ENCODE results near the gene PRR4. TPM values are rescaled to one million over a fixed set of nuclear protein-coding genes. Genes with fewer than 3 reads are reported as not detected.

The PRR4 gene
- polyA plus RNA-seq, 1 of the 3 experiments (the other 2 are of a cell fraction): 4.3 TPM

GRCh38 chr12:10829994-10830393, 19.3 kb downstream of the PRR4 start:
- DNase-seq: no peak
- Histone ChIP-seq H3F3A (replicated peaks; ENCODE audit: insufficient read depth) (no peaks in the 10 kb centered on the region), H3K9me3 (no peaks in the 10 kb centered on the region), H3K27me3 (ENCODE audit: insufficient read depth) (no peaks in the 10 kb centered on the region), H3K4me3 (ENCODE audit: low read depth in 2 of 2, low read length in 1 of 2) (no peak overlapping the region), H3K79me2 (ENCODE audit: insufficient read depth) (no peaks in the 10 kb centered on the region), H3K4me2 (no peak overlapping the region), H3K36me3 (replicated peaks in 1 of 2; ENCODE audit: control insufficient read depth in 1 of 2, insufficient read depth in 2 of 2, low read length in 1 of 2) (peaks cover 0 to 2% of the 10 kb centered on the region in 2 experiments), H3K9ac (no peak overlapping the region), H3K27ac (ENCODE audit: low read depth in 2 of 2, low read length in 1 of 2) (no peak overlapping the region), H2AFZ (ENCODE audit: low read depth) (no peak overlapping the region), H3K9me2 (no peaks in the 10 kb centered on the region), H3K4me1 (ENCODE audit: control insufficient read depth in 1 of 2, insufficient read depth in 2 of 2, low read depth in 1 of 2, low read length in 1 of 2) (no peaks in the 10 kb centered on the region), H4K20me1 (ENCODE audit: insufficient read depth) (no peaks in the 10 kb centered on the region)
- TF ChIP-seq, protein P1, sequence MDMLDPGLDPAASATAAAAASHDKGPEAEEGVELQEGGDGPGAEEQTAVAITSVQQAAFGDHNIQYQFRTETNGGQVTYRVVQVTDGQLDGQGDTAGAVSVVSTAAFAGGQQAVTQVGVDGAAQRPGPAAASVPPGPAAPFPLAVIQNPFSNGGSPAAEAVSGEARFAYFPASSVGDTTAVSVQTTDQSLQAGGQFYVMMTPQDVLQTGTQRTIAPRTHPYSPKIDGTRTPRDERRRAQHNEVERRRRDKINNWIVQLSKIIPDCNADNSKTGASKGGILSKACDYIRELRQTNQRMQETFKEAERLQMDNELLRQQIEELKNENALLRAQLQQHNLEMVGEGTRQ (IDR thresholded peaks at IDR 0.05; ENCODE audit: borderline replicate concordance, low read depth, low read length): no peak
- TF ChIP-seq SIN3A (IDR thresholded peaks at IDR 0.05; ENCODE audit: borderline replicate concordance, low read depth, low read length): no peak
- TF ChIP-seq, protein P2, sequence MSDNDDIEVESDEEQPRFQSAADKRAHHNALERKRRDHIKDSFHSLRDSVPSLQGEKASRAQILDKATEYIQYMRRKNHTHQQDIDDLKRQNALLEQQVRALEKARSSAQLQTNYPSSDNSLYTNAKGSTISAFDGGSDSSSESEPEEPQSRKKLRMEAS (IDR thresholded peaks at IDR 0.05; ENCODE audit: low read depth): no peak
- TF ChIP-seq MXI1 (IDR thresholded peaks at IDR 0.05; ENCODE audit: low read depth, low read length): no peak
- no peak for TF ChIP-seq ELF1 (IDR thresholded peaks at IDR 0.05)
- TF ChIP-seq NRF1 (IDR thresholded peaks at IDR 0.05; ENCODE audit: low read depth, low read length): no peak
- no peak for TF ChIP-seq TEAD4 (IDR thresholded peaks at IDR 0.05; ENCODE audit: borderline replicate concordance, insufficient read depth)
- no peak for TF ChIP-seq JUND (IDR thresholded peaks at IDR 0.05)
- no peak for TF ChIP-seq SMC3 (IDR thresholded peaks at IDR 0.05; ENCODE audit: low read depth, low read length)
- TF ChIP-seq GATA2 (CRISPR knock-in tag; IDR thresholded peaks at IDR 0.05): no peak
- no peak for TF ChIP-seq NFIC (IDR thresholded peaks at IDR 0.05; ENCODE audit: borderline replicate concordance)
- no peak for TF ChIP-seq EZH2phosphoT487 (IDR thresholded peaks at IDR 0.05; ENCODE audit: borderline replicate concordance, low read depth)
- no peak for TF ChIP-seq FOSL2 (IDR thresholded peaks at IDR 0.05; ENCODE audit: borderline replicate concordance, low read depth)
- no peak for TF ChIP-seq FOXJ3 (CRISPR knock-in tag; IDR thresholded peaks at IDR 0.05)
- TF ChIP-seq TCF12 (IDR thresholded peaks at IDR 0.05): no peak
- no peak for TF ChIP-seq ZBTB33 (IDR thresholded peaks at IDR 0.05; ENCODE audit: borderline replicate concordance, low read depth)
- no peak for TF ChIP-seq TAF1 (IDR thresholded peaks at IDR 0.05; ENCODE audit: borderline replicate concordance, low read depth, low read length)
- TF ChIP-seq YY1 (IDR thresholded peaks at IDR 0.05; ENCODE audit: low read depth): no peak
- ChIA-PET POLR2A (no interaction called here), CTCF (no interaction called here)
- 95% methylated on average over 1 of the region's 1 CpG for WGBS (ENCODE audit: low lambda C conversion rate)

Measured in SK-N-SH (cell line).